IMR-90 (cell line): ENCODE data around the gene HOXD9. TPM values are rescaled to one million over a fixed set of nuclear protein-coding genes. Genes with fewer than 3 reads are reported as not detected.

Experiments used
- ATAC-seq: fragments of 200-7000 bp; cut with Tn5 transposase; 2 replicates; pipeline ENCODE4 v1.9.1; 2020; ENCODE audit warnings: low read depth, mild to moderate bottlenecking, moderate library complexity
- BruUV-seq: library from RNA; stranded (reverse); fragments of 400-500 nt; replicated peaks from 2 replicates; lab custom pipeline; 2021; lab: Mats Ljungman, UMichigan
- CTCF ChIA-PET: fragments of 300-600 bp; formaldehyde crosslinking; extraction: SDS; loops from one replicate; lab custom pipeline; 2021; ENCODE audit warnings: antibody characterized with exemption; lab: Yijun Ruan, JAX
- POLR2A ChIA-PET: fragments of 300-600 bp; sonication (Branson Sonifier 250); formaldehyde crosslinking; loops from one replicate; lab custom pipeline; 2022; ENCODE audit warnings: antibody characterized with exemption; ENCODE audit not compliant: unreplicated experiment; lab: Charles Lee
- DNase-seq: peaks from one replicate; pipeline ENCODE4 v3.0.0; 2013
- H2AFZ ChIP-seq: replicated peaks from 2 replicates; pipeline ENCODE3; 2013; ENCODE audit warnings: low read length, mild to moderate bottlenecking; ENCODE audit not compliant: poor library complexity
- H2AK5ac ChIP-seq: 2 replicates; pipeline ENCODE4 v1.6.1; 2013; ENCODE audit warnings: low read depth, low read length, inconsistent platforms
- H2AK9ac ChIP-seq: replicated peaks from 2 replicates; pipeline ENCODE3; 2013; ENCODE audit warnings: mild to moderate bottlenecking, low read depth, low read length, moderate library complexity; ENCODE audit not compliant: poor library complexity
- H2BK120ac ChIP-seq: 2 replicates; pipeline ENCODE4 v1.6.1; 2013; ENCODE audit warnings: low read depth, low read length, inconsistent platforms
- H2BK15ac ChIP-seq: 3 replicates; pipeline ENCODE4 v1.6.1; 2013; ENCODE audit warnings: low read depth, low read length, inconsistent platforms
- H2BK20ac ChIP-seq: 2 replicates; pipeline ENCODE4 v1.6.1; 2013; ENCODE audit warnings: low read depth, mild to moderate bottlenecking, inconsistent platforms, low read length, moderate library complexity
- H2BK5ac ChIP-seq: 2 replicates; pipeline ENCODE4 v1.6.1; 2013; ENCODE audit warnings: mild to moderate bottlenecking, low read depth, low read length, inconsistent platforms; ENCODE audit not compliant: poor library complexity, severe bottlenecking
- H3K14ac ChIP-seq: replicated peaks from 2 replicates; pipeline ENCODE4 v1.6.1; 2013; ENCODE audit warnings: low read depth, low read length, inconsistent platforms
- H3K18ac ChIP-seq: 2 replicates; pipeline ENCODE4 v1.6.1; 2013; ENCODE audit warnings: low read depth, low read length, control low read depth
- H3K23ac ChIP-seq: 2 replicates; pipeline ENCODE4 v1.6.1; 2013; ENCODE audit warnings: low read depth, low read length, inconsistent platforms
- H3K27ac ChIP-seq: 2 replicates; pipeline ENCODE4 v1.5.1; 2013; ENCODE audit warnings: mild to moderate bottlenecking, control low read depth, low read length; ENCODE audit not compliant: insufficient read depth
- H3K27me3 ChIP-seq: 2 replicates; pipeline ENCODE4 v1.6.1; 2013; ENCODE audit warnings: low read length; ENCODE audit not compliant: control insufficient read depth, insufficient read depth
- H3K36me3 ChIP-seq: 2 replicates; pipeline ENCODE4 v1.6.1; 2013; ENCODE audit warnings: low read length, mixed read lengths; ENCODE audit not compliant: control insufficient read depth, insufficient read depth
- H3K4ac ChIP-seq: 2 replicates; pipeline ENCODE4 v1.6.1; 2013; ENCODE audit warnings: low read depth, low read length, inconsistent platforms
- H3K4me1 ChIP-seq: 2 replicates; pipeline ENCODE4 v1.6.1; 2013; ENCODE audit warnings: low read length, mixed read lengths; ENCODE audit not compliant: control insufficient read depth, insufficient read depth
- H3K4me2 ChIP-seq: 2 replicates; pipeline ENCODE4 v1.6.1; 2013; ENCODE audit warnings: low read depth, mild to moderate bottlenecking, control low read depth, low read length, moderate library complexity
- H3K4me3 ChIP-seq: 2 replicates; pipeline ENCODE4 v1.5.1; 2013; ENCODE audit warnings: low read depth, mild to moderate bottlenecking, control low read depth, low read length, moderate library complexity; ENCODE audit not compliant: insufficient read depth
- H3K56ac ChIP-seq: 2 replicates; pipeline ENCODE4 v1.6.1; 2013; ENCODE audit warnings: low read length, inconsistent platforms; ENCODE audit not compliant: insufficient read depth; ENCODE audit errors: extremely low read depth
- H3K79me1 ChIP-seq, 2 experiments: 2 replicates each; pipeline ENCODE4 v1.6.1; 2013; ENCODE audit warnings: low read length in 2 of 2, inconsistent platforms in 1 of 2, low read depth in 1 of 2
- H3K9ac ChIP-seq: 2 replicates; pipeline ENCODE4 v1.6.1; 2013; ENCODE audit warnings: low read depth, low read length, control low read depth
- H3K9me1 ChIP-seq: 2 replicates; pipeline ENCODE4 v1.6.1; 2013; ENCODE audit warnings: low read length, inconsistent platforms; ENCODE audit not compliant: insufficient read depth
- H3K9me3 ChIP-seq: 2 replicates; pipeline ENCODE4 v1.6.1; 2013; ENCODE audit warnings: low read length; ENCODE audit not compliant: control insufficient read depth, insufficient read depth
- H4K20me1 ChIP-seq: 2 replicates; pipeline ENCODE4 v1.6.1; 2013; ENCODE audit warnings: low read length, inconsistent platforms; ENCODE audit not compliant: insufficient read depth
- H4K5ac ChIP-seq: 2 replicates; pipeline ENCODE4 v1.6.1; 2013; ENCODE audit warnings: mild to moderate bottlenecking, low read depth, low read length, control low read depth
- H4K8ac ChIP-seq, 2 experiments: 2 replicates each; pipeline ENCODE4 v1.6.1; 2013; ENCODE audit warnings: low read depth in 2 of 2, low read length in 2 of 2, control low read depth in 1 of 2, inconsistent platforms in 1 of 2
- H4K91ac ChIP-seq: 2 replicates; pipeline ENCODE4 v1.6.1; 2013; ENCODE audit warnings: low read depth, low read length, inconsistent platforms; ENCODE audit not compliant: insufficient read depth
- NFE2L2 ChIP-seq: fragments of 150-350 bp; IDR thresholded peaks from 2 replicates; pipeline ENCODE4 v1.6.1; 2016; ENCODE audit warnings: low read depth, mild to moderate bottlenecking, low read length
- POLR2A ChIP-seq: IDR thresholded peaks from 2 replicates; pipeline ENCODE4 v1.6.1; 2012; ENCODE audit warnings: mild to moderate bottlenecking, low read depth, low read length
- WGBS, 2 experiments: methylation state at CpG; one replicate each; pipeline versions ENCODE4 v1.1.5 to v1.1.7; 2013; ENCODE audit warnings: missing lambda C conversion rate in 2 of 2; ENCODE audit not compliant: insufficient read length in 1 of 2; ENCODE audit errors: extremely low coverage in 2 of 2; 5-methylcytosine and 5-hydroxymethylcytosine counted together
- dilution Hi-C: fragments of 300-500 bp; cut with HindIII; formaldehyde crosslinking; loops from one replicate; pipeline ENCODE4 v1.14.3; 2018; ENCODE audit warnings: low sequenced_read_pairs; ENCODE audit not compliant: unreplicated experiment
- in situ Hi-C: fragments of 300-500 bp; cut with MboI; formaldehyde crosslinking; loops from 3 replicates; pipeline ENCODE4 v1.14.3; 2019; ENCODE audit warnings: low sequenced_read_pairs, inconsistent platforms, mixed read lengths
- intact Hi-C: fragments of 100-400 bp; cut with micrococcal nuclease; formaldehyde crosslinking; loops from 2 replicates; pipeline ENCODE4 v1.10.0; 2022
- polyA plus RNA-seq, 3 experiments: library from polyadenylated mRNA; depleted of rRNA; stranded (reverse); fragments of >200 nt; gene quantifications; 2 replicates each; pipeline ENCODE4 v1.2.3, GENCODE V29; 2012; ENCODE audit warnings: low replicate concordance in 1 of 3
- total RNA-seq: library from RNA; depleted of rRNA; stranded (reverse); fragments of >200 nt; gene quantifications from 2 replicates; pipeline ENCODE4 v1.2.3, GENCODE V29; 2012

HOXD9 gene
- total and polyA plus RNA-seq, 2 of the 4 experiments (the other 2 are of a cell fraction): not detected

- Histone ChIP-seq H2AK5ac (no peak overlapping the region), H2AFZ (peak overlapping the region; percentile 18), H3K9me3 (peaks cover 30% of the 10 kb centered on the region), H2BK5ac (no peak overlapping the region), H3K23ac (no peak overlapping the region), H2BK20ac (no peak overlapping the region), H3K4me1 (peaks cover 1% of the 10 kb centered on the region), H3K27me3 (peaks cover 90% of the 10 kb centered on the region), H3K4ac (no peak overlapping the region), H3K36me3 (no peaks in the 10 kb centered on the region), H3K27ac (no peak overlapping the region), H3K14ac (no peak overlapping the region), H3K18ac (no peak overlapping the region), H2BK15ac (no peak overlapping the region), H4K8ac (no peak overlapping the region), H2BK120ac (no peak overlapping the region), H3K4me3 (no peak overlapping the region), H4K91ac (no peak overlapping the region), H3K4me2 (no peak overlapping the region), H4K20me1 (peaks cover 3% of the 10 kb centered on the region; the same call in 1 of the 2 replicates), H3K56ac (no peak overlapping the region), H3K79me1 (no peaks in the 10 kb centered on the region), H3K9me1 (no peaks in the 10 kb centered on the region), H4K5ac (no peak overlapping the region), H3K9ac (no peak overlapping the region), H2AK9ac (no peak overlapping the region)
- in situ Hi-C loops (loop anchor here (25.0 kb wide), 2 partner anchors 1046 to 1346 kb away; no protein-coding TSS in a partner anchor), intact Hi-C loops (no loop called here), dilution Hi-C loops (no loop called here)
- TF ChIP-seq POLR2A (no peak), NFE2L2 (no peak)
- DNase-seq (no peak), ATAC-seq (no peak)
- CTCF ChIA-PET: no interaction called here
- POLR2A ChIA-PET: no interaction called here
- no TSS peak for BruUV-seq
- WGBS, 2 experiments: 3% methylated on average over 24 of the region's 66 CpGs; no CpG with 5 or more reads in 1 of the 2 experiments
Observed at GRCh38 chr2:176082824-176083751, 39.4 kb upstream of the HOXD9 start.
